Stimulated activated naive CD4-positive, alpha-beta T cell treated with Interleukin-2 at 50 U/mL for 16 hours (primary cell): Measurements from ENCODE around the gene SS18L1.

Experiments used
- DNase-seq: peaks from one replicate; lab custom pipeline; 2025; lab: John Stamatoyannopoulos, UW

SS18L1 gene

DNA sequence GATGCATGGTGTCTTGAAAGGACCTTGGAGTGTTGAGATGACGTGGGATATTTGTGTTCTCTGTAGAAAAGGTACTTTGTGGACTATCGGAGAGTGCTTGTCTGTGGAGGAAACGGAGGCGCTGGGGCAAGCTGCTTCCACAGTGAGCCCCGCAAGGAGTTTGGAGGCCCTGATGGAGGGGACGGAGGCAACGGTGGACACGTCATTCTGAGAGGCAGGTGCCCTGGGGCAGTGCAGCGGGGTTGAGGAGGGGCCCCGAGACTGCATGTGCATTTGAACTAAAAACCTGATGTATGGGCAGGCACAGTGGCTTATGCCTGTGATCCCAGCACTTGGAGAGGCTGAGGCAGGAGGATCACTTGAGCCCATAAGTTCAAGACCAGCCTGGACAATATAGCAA, 52.2 kb downstream of the SS18L1 start:
- no peak for DNase-seq

DNA sequence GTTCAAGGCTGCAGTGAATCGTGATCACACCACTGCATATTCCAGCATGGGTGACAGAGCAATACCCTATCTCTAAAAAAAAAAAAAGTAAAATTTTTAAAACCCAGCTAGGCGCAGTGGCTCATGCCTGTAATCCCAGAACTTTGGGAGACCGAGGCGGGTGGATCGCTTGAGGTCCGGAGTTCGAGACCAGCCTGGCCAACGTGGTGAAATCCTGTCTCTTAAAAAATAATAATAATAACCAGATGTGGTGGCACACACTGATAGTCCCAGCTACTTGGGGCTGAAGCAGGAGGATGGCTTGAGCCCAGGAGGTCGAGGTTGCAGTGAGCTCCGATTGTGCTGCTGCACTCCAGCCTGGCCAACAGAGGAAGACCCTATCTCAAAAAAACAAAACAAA, 52.7 kb downstream of the SS18L1 start:
- DNase-seq = no peak

DNA sequence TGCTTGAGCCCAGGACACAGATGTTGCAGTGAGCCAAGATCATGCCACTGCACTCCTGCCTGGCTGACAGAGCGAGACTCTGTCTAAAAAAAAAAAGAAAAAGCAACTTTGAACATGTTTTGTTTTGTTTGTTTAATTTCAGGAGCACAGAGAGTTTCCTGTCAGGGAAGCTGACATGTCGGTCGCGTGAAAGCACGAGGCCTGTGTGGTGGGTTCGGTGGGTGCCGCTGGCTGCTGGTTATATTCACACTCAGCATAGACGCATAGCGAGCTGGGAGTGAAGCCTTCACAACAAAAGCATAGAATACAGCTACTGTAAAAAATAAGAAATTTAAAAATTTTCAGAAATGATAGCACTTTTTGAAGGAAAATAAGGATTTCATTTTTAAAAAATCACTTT, 53.7 kb downstream of the SS18L1 start:
- no peak for DNase-seq

DNA sequence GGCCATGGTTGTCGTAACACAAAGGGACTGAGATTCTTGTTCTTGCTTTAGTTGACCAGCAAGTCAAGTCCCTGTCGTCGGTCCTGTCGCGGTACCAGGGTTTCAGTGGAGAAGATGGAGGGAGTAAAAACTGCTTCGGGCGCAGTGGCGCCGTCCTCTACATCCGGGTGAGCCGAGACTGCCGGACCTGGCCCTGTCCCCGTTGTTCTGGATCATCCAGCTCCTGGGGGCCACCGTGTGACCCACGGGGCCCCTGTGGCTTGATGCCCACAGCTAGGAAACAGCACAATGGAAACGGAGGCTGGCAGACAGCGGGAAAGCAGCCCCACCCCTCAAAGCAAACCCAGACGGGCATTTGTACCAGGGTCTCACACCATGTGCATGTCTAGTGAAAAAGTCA, 54.2 kb downstream of the SS18L1 start:
- no peak for DNase-seq

DNA sequence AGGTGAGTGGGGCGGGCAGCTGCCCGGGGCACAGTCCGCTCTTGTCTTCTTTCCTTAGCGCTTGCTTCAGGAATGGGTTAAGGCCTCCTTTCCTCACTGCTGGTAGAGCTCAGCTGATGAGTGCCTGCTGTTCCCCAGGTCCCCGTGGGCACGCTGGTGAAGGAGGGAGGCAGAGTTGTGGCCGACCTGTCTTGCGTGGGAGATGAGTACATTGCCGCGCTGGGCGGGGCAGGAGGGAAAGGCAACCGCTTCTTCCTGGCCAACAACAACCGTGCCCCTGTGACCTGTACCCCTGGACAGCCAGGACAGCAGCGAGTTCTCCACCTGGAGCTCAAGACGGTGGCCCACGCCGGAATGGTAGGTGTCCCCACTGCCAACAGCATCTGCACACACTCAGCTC, 54.9 kb downstream of the SS18L1 start:
- DNase-seq = no peak

DNA sequence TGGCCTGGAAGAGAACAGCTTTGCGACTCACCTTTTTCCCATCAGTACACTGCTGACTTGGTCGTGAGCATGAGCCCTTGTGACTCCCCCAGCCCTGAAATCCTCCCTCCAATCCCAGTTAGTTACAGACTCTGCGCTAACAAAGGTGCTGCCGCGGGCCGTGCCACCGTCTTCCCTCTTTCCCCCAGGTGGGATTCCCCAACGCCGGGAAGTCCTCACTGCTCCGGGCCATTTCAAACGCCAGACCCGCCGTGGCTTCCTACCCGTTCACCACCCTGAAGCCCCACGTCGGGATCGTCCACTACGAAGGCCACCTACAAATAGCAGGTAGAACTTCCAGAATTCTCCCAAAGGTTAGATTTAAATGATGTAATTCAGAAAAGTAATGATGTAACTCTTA, 55.4 kb downstream of the SS18L1 start:
- DNase-seq = no peak

DNA sequence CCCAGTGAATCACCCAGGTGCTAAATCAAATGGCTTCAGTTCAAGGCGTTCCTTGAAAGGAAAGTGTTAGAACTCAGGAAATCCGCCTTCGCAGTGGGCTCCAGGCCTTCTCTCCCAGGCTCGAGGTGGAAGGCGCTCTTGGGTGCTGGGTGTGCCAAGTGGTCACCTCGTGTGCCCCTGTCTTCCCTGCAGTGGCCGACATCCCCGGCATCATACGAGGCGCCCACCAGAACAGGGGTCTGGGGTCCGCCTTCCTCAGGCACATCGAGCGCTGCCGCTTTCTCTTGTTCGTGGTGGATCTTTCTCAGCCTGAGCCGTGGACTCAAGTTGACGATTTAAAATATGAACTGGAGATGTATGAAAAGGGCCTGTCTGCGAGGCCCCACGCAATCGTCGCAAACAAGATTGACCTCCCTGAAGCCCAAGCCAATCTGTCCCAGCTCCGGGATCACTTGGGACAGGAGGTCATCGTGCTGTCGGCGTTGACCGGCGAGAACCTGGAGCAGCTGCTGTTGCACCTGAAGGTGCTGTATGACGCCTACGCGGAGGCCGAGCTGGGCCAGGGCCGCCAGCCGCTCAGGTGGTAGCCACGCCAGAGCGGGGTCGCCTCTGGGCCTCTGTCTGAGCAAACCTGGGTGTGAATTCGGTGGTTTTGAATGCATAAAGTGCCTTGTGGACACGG, 57.1 kb downstream of the SS18L1 start:
- no peak for DNase-seq

DNA sequence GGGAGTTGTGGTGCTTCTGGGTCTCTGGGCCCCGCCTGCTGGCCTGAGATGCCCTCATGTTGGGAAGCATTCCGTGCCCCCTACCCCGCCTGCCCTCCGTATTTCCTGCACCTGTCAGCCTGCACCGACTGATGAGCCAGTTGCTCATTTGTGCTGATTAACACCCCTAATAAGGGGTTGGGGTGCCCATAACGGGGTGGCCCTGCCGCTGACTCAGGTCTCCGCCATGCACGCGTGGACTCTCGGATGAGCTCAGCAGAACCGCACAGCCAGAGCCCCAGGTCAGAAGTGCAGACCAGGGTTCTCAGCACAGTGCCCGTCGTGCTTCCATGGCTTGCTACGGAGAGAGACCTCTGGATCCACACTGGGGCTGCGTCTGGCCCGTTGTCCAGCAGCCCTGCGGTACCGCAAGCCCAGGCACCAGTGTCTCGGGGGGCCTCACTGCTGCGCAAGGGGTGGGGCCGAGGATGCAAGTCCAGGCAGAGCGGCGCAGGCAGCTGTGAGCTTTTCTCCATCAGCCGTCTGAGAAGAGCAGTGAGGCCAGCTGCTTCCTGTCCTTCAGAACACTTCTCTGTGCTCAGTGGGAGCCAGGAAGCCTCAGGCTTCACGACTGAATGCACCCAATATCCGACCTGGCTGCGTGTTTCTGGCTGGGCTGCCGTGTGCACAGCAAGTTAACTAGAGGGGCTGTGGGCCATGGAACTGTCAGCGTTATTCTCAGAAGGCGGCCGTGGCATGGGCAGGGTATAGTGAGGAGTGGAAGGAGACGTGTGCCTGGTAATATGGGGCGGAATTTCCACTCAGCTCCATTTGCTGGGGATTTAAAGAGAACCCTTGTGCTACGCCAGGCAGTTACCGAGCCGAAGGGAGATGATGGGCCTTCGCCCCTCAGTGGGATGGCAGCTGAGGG, 57.9 kb downstream of the SS18L1 start:
- no peak for DNase-seq

DNA sequence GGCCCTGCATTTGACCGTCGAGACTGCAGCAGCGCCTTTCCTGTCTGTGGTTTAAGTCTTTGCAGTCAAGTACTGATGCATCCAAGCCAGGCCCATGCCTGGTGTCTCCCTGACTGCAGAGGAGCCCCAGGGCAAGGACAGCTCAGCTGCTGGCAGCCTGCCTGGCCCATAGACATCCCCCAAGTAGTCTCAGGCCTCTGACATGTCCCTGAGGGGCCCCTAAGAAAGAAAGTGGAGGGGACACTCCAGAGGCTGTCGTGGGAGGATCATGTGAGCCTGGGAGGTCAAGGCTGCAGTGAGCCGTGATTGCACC, 58.5 kb downstream of the SS18L1 start:
- DNase-seq = no peak

DNA sequence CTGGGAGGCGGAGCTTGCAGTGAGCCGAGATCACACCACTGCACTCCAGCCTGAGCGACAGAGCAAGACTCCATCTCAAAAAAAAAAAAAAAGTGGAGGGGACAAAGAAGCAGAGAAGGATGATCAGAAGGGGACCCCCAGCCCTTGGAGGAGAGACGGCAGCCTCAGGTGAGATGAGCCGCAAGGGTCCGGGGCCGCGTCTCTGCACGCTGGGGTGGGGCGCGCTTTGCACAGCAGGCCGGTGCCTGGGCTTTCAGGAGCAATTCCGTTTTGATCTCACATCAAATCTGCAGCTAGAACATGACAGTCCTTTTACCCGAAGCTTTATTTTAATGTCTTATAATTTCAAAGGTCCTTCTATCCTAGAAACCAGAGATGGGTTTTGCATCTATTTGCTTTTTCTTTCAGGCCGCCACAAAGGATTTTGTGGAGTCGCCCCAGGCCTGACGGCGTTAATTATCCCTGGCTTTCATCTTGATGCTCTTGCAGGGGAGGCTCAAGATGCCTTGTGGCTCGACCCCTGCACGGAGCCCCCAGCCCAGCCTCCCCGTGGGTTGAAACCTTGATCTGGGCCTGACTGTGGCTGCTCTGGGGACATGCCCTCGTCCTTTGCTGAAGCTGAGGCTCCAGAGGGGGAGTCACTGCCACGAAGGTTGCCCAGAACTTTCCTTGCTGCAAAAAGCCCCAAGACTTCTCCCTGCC, 59.3 kb downstream of the SS18L1 start:
- no peak for DNase-seq

DNA sequence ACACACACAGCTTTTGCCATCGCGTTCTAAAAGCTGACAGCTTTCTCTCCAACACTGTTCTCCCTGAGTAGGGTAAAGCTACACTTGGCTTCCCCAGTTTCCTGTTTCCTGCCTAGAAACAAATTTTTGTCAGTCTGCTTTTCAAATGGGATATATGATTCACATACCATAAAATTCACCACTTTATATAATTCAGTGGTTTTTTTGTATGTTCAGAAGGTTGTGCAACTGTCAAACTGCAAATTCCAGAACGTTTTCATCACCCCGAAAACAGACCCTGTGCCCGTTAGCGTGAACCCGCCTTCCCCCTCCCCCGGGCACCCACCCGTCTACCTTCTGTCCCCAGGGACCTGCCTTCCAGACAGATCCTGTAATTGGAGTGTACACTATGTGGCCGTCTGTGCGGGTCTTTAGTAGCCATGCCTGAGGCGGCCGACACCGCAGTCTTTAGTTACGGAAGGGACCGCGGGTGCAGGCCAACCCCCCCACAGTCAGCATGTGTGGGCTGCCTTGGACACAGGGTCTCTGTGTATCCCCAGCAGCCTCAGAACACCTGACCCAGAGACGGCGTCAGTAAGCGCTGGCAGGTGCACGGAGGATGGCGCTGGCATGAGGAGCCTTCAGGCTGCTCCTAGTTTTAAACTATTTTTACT, 59.9 kb downstream of the SS18L1 start:
- no peak for DNase-seq

DNA sequence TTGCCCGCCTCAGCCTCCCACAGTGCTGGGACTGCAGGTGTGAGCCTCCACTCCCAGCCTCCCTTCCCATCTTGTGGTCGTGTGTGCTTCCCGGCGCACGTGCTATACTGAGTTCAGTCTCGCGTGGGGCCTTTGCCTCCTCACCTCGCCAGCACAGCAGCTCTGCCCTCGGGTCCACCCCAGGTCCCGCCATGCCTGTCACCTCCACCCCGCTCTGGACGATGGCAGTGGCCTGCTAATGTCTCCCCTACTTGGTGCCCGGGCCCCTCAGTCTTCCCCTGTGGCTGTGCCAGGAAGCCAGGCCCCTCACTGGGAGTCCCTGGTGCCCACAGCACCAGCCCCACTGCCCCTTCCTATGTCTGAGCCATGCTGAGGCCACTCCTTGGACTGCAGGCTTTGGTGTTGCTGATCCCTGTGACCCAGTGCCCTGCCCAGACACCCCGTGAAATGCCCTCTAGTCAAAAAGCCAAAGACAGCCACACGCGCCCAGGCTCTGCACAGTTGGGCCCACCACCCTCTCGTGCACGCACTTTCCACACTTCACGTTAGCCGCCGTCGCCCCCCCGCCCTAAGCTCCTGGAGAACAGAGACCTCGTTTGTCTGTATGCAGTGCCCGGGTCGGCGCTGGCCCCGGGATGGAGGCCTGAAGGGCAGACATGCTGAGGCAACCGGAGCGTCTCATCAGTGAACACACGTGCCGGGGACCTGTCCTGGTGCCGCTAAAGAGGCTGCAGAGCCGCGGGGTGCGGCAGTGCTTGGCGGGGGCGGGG, 62.2 kb downstream of the SS18L1 start:
- no peak for DNase-seq

DNA sequence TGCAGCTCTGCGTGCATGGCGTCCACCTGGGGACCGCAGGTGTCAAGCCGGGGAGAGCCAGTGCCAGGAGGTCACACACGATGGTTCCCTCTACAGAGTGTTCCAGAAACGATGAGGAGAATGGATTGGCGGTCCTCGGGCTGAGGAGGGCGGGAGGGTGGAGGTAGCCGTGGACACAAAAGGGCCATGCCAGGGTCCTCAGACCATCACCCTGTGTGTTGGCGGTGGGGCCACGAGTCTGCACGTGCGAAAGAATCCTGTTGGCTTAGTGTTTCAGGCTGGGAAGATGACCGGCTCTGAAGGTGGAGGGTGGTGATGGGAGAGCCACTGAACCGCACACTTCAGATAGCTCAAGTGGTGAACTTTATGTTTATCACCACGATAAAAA, 62.8 kb downstream of the SS18L1 start:
- no peak for DNase-seq

DNA sequence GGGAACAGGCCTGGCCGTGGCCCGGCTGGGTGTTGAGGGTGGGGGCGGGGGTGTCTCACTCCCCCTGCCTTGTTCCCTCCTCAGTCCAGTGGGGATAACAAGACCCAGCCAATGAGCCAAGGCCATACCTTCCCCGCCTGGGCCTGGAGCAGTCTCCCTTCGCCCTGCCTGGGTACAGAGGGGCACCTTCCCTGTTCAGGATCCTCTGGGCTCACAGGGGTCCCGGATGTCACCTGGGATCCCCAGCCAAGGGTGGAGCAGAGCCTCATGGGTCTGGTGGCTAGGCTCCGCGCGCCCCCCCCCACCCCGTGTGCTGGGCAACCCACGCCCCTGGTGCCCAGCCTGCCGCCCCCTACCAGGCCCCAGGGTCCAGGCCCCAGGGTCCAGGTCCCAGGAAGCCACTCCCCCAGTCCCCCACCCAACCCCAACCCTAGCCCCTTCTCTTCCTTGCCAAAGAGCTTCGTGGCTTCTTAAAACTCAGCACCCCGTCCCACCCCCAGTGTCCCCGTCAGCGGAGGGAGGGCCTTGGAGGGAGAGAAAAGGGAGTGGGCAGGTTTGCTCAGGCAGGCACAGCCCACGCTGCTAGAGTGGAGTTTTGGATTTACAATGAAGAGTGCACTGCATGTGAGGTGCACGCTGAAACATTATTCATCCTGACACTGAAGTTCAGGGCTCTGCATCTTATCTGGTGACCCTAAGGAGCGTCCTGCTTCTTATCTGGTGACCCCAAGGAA, 64.7 kb downstream of the SS18L1 start:
- DNase-seq = no peak

DNA sequence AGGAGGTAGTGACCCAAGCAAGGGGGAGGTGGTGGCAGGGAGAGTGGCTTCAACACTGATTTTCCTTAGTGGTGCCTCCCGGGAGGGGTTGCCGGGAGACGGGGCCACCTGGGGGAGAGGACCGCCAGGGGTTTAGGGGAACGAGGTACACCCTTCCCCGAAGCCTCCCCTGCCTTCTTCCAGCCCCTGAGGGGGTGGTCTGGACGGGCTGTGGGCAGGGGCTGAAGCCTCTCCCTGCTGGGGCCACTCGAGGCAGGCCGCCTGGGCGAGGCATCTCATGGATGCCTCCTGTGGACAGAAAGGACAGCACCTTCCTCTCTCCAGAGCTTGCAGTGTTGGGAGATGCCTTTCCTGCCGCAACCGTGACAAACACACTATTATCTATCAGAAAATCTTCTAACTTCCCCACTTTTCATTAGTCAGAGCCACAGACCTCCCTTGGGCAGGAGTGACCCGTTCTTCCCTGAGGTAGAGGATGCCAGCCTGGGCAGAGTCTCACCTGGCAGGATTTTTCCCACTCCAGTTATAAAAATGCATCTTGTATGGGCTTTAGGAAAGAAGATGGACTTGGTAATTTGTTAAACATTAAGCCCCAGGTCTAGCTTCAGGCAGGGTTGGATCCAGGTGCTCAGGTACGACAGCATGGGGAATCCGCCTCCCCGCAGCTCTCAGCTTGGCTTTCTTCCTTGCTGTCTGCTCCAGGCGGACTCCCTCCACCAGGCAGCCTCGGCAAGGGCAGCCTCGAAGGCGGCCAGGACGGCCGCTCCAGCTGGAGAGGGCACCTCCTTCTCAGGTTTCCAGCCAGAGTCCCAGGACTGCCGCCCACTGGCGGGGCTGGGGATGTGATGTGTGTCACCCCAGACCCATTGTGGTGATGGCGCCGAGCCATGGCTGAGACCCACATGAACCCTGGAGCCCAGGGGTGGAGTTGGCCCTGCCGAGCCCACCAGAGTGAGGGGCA, 65.5 kb downstream of the SS18L1 start:
- no peak for DNase-seq

DNA sequence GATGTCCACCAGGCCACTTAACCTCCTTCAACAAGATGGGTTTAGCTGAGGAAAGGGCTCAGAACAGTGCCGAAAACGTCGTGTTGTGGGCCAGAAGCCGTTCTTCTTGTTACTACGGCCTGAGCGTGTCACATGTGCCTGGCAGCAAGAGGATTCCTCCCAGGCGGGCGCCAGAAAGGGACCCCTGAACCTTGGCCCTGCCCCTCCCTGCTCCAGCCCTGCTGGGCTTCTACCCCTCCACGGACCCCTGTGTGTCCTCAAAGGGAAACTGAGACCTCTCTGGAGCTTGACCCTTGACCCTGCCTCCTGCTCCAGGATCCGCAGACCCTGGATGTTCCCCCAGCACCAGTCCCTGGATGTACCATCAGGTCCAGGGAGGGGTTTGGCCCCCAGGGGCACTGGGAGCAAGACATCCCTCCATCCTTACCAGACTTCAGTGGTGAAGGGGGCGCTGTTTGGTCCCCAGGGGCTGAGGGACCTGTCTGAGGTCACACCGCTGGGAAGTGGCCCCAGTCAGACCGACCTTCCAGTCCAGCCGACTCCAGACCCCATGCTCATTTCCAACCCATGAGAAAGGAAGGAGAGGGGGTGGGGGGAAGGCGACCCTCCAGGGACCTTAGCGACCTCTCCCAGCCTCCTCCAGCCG, 66.4 kb downstream of the SS18L1 start:
- DNase-seq = no peak

DNA sequence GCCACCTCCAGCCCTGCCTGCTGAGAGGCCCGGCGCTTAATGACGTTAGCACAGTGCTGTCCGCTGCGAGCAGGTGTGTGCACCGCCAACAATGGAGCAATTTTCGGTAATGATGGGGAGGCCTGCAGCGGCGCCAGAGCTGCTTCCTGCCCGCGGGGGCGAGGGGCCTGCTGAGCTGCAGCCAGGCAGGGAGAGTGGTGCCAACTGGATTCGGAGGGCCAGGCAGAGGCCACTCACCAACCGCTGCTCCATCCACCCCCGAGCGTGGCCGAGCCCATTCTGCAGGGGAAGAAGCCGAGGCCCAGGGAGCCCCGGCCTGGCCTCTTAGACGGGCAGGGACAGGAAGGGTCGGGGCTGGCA, 66.9 kb downstream of the SS18L1 start:
- DNase-seq = no peak

DNA sequence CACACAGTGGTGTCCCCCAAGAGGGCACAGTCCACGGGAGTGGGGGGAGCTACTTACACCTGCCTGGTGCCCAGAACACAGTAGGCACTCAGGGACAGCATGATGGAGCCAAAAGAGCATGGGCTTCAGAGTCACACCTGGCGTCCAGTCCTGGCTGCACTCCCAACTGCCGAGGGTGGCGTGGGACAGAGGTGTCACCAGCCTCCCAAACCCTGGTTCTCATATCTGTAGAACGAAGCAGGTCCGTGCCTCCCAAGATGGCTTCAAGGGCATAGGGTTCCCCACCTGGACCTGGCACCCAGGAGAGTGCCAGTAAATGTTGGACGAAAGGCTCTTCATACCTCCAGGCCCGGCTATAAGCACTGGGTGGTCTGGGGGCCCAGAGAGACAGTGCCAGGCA, 67.6 kb downstream of the SS18L1 start:
- no peak for DNase-seq

DNA sequence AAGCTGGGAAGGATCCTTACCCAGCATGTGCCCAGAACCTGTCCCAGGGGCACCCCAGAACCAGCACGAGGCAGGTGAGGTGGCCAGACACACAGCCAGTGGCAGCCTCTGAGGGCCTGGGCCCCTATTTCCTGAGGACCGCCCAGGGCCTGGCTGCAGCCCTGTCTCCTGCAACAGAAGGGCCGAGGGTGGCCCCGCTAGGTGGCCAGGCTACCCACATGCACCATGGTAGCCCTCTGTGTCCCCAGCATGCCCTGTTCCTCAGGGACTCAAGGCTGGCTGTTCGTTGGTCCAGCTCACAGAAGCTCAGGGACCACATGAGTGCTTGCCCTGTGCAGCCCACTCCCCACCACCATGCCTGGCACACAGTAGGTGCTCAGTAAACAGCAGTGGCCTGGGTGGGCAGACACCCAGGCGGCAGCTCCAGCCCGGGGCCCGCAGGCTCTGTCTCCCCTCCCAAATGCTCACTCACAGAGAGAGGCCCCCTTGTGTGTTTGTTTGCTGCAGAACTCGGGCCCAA, 68.3 kb downstream of the SS18L1 start:
- DNase-seq = no peak
